Central memory CD4-positive, alpha-beta T cell (primary cell): ENCODE data around the gene DNASE1L3.
A peak's percentile ranks its signal among the peaks of the same experiment; 100 is the strongest.

Experiments used
- DNase-seq: peaks from one replicate; pipeline ENCODE4 v3.0.0; 2022

Gene DNASE1L3

DNA sequence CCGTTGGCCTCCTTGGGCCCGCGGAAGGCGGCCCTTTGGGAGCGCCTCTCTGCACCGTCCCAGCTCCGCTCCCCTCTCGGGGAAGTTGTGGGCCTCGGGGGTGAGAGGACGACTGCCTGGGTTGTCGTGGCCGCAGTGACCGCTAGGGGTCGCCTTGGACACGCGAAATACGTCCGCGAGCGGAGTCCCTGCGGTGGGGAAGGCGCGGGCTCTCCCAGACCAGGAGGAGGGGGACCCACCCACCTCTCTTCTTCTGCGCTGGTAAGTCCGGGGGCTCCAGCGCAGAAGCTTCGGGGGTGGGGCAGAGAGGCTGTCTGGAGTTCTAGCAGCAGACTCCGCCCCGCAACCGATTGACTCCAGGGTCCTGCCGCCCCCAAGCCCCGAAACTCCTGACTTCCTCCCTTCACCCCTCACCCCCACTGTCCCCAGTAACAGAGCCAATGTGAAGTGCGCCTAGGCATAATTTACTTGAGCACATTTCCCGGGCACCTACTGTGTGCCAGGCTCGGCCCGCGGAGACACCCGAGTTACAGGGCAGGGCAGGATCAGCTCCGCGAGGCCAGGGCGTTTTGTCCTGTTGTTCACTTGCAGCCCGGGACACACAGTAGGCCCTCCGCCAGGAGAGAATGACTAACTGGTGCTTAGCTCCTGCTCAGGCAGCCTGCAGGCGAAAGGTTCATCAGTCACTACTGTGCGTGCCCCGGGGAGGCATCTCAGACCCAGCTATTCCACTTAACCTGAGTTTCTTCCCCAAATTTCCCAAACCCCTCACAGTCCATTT is 32.8 kb downstream of the DNASE1L3 start:
- peak; percentile 72 for DNase-seq

DNA sequence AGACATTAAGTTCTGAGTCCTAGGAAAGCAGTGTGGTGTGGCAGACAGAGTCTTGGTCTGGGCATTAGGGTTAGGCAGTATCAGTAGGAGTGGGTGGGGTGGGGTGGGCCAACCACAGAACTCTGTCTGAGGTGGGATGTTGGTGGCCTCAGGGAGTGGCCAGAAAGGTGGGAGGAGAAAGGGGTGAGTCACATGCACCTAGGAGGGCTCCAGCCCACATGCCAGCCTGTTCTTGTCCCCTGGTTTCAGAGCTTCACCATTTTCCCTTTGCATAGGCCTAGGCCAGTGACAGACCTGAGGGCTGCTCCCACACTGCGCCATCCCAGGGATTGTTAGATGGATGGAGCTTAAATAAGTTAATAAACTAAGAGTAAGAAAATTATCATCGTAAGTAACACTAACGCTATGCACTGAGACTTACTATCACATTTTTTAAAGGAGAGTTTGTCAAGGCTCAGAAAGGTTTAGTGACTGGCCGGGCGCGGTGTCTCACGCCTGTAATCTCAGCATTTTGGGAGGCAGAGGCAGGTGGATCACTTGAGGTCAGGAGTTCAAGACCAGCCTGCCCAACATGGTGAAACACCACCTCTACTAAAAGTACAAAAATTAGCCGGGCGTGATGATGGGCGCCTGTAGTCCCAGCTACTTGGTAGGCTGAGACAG is 33.8 kb downstream of the DNASE1L3 start:
- no peak for DNase-seq

DNA sequence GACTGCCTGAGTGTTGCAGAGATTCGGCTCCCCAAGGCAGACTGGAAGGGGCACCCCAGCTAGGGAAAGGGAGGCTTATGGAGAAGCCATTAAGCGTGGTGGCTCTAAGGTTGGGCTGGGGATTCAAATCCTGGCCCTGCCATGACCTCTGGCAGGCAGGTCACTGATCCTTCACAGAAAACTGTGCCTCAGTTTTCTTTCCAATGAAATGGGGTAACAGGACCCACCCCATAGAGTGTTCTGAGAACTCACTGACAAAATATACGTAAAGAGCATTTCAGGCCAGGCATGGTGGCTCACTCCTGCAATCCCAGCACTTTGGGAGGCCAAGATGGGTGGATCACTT is 34.6 kb downstream of the DNASE1L3 start:
- DNase-seq: no peak

DNA sequence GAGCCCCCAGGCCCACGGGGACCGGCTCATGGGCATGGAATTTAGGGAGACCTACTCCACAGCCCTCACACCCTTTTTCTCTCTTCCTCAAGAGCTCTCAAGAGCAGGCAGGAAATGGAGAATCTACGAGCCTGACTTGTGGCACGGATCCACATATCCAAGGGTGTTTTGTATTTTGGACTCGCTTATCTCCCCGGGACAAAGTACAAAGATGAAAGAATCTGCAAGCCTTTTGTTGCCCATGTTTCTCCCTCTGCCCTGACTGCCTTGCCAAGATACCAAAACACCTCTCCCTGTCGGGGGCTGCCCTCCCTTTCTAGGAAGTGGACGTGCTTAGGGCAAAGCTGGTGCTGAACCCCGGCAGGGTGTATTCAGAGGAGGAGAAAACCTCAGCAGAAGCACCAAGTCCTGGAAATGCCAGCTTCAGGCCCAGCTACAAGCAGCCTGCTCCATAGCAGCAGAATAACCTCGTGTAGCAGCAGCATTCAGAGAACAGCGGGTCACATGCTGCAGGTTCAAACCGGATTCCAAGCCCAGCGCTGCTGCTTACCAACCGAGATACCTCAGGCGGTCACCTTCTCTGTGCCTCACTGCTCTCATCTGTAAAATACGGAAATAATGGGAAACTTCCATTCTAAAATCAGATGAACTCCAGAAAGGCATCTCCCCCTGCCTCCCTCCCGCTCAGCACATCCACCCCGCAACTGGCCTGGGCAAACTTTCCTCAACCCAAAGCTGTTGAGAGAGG is 35.2 kb downstream of the DNASE1L3 start:
- DNase-seq: no peak

DNA sequence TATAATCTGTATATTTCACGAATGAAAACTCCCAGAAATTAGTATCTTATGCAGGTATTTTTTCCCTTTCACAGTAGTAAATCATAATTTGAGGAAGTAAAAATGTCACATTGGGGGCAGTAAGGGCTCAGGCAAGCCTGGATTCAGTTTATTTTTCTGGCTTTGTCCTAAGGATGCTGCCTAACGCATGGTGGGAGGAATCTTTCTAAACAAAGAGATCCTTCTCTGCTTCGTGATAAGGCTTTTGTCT is 35.7 kb downstream of the DNASE1L3 start:
- DNase-seq: no peak

DNA sequence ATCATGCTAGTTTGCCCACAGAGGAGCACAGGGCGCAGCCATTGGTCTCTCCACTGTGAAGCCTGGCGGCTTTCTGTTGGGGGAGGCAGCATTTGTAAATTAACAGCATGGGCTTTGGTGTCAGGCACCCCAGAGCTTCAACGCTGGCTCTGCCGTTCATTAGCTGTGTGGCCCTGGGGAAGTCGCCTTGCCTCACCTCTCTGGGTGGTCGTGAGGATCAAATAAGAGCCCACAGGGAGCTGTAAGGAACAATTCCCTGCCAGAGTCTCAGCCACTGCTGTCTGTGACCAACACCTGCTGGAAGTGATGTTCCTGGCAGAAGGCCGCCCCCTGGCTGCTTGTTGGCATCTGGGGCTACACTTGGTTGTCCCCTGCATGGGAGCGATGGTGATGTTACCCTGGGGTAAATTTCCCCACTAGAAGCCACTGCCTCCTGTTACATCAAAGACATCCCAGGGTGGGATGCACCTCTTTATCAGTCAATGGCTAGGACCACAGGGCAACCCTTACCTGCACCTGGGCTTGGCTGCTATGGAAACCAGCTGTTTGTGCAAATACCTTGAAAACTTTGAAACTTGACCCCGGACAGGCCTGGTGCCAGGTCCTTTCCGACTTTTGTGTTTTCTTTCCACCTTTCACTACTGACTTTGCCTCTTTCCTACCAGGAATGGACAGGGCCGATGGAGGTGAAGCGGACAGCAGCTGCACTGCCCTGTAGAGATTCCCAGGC is 36.9 kb downstream of the DNASE1L3 start:
- DNase-seq: no peak

DNA sequence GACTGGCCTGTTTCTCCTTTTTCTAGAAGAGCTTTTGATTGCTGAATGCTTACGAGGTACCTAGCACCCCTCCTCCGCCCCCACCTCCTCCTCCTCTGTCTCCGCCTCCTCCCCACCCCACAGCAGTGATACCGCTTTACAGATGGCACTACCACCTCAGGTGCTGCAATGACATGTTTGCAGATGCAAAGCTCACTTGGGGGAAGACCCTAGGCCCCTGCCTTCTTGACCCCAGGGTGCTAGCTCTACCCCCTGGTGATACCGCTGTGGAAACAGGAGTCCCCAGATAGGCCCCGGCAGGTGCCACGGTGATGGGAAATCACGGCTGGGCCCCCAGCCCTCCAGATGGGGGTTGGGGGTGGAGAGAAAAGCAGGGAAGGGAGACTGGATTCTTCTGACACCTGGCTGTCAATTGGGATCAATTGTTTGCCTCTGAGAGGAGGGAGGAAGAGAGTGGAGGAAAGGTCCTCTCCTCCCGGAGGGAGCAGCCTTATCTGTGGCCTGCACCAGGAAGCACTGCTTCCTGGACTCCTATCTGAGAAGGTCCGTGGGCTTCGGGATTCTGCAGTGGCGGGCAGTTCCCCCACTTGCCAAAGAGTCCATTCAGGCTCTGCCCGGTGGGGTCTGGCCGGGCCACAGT is 37.6 kb downstream of the DNASE1L3 start:
- DNase-seq: no peak

DNA sequence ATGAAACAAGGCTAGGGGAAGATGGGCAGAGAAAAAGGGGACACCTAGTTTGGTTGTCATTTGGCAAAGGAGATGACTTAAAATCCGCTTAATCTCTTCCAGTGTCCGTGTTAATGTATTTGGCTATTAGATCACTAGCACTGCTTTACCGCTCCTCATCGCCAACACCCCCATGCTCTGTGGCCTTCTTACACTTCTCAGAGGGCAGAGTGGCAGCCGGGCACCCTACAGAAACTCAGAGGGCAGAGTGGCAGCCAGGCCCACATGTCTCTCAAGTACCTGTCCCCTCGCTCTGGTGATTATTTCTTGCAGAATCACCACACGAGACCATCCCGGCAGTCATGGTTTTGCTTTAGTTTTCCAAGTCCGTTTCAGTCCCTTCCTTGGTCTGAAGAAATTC is 39.6 kb downstream of the DNASE1L3 start:
- DNase-seq: no peak

DNA sequence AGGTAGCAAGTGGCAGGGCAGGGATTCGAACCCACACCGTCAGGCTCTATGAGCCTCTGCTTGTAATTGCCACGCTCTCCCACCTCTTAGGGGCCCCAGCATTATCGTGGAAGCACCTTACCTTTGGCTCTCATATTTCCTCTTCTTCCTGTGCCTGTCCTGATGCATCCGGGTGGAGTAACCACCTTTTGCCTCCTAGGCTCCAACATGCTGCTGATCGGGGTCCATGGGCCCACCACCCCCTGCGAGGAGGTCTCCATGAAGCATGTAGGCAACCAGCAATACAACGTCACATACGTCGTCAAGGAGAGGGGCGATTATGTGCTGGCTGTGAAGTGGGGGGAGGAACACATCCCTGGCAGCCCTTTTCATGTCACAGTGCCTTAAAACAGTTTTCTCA is 40.4 kb downstream of the DNASE1L3 start:
- no peak for DNase-seq

DNA sequence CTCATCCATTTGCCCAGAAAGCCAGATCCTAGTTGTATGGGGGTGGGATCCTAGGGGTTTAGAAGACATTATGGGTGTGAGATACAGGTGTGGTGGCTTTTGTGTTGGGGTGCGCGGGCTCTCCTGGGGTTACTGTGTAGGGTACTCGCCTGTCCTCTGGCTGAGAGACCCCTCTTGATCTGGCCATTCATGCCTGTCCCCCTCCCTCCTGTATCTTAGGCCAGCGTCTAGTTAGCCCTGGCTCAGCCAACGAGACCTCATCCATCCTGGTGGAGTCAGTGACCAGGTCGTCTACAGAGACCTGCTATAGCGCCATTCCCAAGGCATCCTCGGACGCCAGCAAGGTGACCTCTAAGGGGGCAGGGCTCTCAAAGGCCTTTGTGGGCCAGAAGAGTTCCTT is 41.4 kb downstream of the DNASE1L3 start:
- DNase-seq: no peak

DNA sequence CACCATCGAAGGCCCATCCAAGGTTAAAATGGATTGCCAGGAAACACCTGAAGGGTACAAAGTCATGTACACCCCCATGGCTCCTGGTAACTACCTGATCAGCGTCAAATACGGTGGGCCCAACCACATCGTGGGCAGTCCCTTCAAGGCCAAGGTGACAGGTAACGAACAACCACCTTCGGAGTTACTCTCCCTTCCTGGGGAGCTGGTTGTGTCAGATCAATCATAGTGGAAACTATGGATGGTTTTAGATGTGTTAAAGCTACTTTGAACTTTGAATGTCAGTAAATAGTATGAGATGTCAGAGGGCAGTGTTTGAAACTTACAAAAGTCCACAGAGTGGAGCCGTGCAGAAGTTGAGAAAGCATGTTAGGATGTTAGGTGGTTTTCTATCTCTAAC is 42.3 kb downstream of the DNASE1L3 start:
- no peak for DNase-seq

DNA sequence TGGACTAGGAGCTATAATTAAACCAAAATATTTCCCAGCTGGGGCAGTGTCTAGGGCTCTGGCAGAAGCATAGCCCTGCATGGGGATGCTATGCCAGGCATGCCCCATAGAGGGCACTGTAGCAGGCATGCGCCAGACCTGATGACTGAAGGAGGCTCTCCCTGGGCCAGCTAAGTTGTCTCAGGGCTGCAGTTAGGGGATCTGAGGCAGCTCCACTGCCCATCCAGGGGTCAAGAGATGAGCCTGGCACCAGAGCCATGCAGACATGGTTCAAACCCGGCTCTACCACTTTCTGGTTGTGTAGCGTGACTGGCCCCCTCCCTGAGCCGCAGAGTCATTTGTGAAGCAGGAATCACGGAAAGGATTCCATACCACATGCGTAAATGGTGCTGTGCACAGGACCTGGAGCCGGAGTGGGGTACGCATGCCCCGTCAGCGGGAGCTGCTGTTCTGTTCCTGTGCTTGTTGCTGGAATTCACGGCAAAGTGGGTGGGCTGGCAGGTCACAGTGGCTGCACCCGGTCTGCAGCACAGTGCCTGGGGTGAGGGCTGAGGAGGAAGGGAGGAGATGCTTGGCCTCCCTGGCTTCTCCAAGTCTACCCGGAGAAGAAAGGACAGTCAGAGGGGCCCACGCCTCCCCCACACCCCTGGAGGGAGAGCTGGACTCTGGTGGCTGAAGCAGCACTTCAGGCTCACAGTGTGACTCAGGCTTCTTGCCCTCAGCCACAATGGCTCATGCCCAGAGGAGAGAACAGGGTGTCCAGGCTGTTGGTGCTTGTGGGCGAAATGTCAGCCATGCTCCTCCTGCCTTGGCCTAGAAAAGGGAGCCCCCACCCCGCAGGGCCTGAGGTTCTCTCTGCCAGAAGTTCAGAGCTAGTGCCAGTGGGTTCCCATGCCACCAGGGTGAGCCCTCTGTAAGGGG is 43.1 kb downstream of the DNASE1L3 start:
- no peak for DNase-seq

DNA sequence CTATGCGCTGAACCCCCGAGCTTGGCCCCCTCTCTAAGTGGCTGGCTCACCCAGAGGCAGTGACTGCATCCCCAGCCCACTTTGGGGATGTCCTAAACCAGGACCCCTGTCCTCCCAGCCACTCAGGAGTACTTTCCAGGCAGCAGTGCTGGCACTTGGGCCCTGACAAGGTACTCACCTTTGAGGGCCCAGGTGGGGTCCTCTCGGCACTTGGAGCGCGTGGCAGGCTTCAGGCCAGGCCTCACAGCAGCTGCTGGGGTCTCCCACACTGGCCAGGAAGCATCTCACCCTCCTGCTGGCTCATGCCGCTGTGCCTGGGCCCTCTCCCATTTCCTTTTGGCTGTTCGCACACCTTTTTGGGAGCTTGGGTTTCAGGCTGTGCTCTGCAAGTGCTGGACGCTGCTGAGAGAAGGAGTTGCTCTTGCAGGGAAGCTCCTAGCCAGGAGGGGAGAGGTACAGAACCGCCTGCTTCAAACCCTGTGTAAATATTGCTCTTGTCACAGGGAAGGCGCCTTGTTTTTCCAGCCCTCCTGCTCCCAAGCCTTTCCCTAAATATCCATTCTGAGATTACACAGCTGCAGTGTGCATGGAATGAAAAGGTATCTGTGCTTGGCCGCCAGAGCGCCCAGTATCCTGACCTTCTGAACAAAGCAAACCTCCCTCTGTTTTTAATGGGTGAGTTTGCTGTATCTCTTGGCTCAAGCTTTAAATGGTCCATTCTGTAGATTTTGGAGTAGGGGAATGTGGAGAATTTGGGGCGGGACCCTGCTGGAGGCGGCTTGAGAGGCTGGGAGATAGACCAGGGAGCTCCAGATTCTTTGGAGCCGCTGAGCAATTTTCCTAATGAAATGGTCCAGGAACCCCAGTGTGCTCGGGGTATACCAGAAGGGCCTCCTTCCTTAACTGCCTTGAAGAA is 45.6 kb downstream of the DNASE1L3 start:
- no peak for DNase-seq

DNA sequence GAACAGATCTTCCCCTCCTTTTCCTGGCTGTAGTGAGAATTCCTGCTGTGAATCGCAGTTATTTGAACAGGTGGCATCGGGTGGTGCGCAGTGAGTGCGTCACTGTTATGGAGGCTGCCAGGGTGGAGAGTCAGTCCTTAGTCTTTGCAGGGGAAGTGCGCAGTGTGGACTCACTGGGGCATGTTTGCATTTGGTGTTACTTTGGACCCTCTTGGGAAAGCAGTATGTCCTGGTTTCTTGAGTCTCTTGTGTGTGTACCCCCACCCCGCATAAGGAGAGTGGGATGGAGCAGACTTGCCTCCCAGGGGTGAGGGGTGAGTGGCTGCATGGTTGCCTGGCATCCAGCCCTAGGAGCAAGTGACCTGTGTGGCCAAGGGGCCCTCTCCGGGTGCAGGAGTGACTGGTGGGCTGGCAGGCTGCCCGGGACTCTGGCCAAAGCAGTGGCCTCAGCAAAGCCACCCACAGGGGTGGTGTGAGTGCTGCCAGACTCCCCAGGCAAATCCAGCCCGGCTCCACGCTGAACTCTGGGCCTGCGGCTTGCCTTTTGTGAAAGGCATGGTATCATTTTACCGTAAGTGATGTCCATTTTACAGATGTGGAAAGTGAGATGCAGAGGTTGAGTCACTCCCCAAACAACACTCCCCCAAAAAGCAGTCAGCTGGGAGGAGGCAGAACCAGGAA is 46.4 kb downstream of the DNASE1L3 start:
- DNase-seq: no peak

DNA sequence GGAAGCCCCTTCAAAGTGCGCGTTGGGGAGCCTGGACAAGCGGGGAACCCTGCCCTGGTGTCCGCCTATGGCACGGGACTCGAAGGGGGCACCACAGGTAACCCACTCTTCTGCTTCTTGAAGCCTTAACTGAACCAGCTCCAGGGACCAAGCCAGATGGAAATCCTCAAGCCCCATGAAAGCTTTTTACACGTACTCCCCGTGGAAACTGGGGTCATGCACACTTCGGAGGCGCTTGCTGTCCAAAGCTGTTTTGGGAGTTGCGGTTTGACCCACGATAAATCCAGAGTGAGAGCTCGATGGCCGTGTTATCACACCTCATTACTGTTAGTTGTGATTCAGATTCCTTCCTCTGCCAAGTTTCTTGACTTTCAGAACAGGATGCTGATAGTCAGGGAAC is 47.5 kb downstream of the DNASE1L3 start:
- DNase-seq: no peak

DNA sequence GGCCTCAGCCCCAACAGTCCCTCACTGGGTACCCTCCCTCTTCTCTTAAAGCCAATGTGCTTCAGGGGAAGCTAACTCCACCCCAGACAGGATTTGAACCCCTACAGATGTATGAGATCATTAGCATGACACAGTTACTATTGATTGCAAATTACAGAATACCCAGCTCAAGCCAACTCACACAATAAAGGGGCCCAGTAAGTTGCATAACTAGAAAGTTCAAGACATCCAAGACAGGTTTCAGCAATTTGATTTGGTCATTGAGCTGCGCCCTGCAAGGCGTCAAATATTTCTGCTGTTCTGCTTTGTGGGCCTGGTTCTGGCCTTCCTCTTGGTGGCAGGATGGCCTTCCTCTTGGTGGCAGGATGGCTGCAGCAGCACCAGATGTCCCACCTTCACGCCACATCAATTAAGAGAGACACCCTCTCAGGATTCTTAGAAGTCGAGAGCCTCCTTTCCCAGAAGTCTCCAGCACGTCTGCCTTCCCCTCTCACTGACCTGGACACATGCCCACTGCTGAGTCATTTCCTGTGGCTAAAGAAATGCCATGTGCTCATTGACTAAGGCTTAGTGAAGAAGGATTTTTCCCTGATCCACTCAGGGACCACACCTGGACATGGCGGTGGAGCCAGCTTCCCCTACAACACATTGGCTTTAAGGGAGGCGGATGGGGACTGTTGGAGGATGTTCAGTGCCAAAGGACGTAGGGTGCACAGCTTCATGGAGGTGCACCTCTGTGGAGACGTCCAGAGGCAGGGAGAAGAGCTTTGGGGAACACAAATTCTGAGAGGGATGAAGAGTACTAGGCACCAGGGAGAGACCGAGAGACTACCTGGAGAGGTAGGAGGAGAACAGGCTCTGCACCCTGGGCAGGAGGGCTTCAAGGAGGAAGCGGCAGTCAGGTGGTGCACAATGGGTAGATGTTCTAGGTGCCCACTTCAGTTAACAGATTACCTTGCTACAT is 49.1 kb downstream of the DNASE1L3 start:
- DNase-seq: no peak

DNA sequence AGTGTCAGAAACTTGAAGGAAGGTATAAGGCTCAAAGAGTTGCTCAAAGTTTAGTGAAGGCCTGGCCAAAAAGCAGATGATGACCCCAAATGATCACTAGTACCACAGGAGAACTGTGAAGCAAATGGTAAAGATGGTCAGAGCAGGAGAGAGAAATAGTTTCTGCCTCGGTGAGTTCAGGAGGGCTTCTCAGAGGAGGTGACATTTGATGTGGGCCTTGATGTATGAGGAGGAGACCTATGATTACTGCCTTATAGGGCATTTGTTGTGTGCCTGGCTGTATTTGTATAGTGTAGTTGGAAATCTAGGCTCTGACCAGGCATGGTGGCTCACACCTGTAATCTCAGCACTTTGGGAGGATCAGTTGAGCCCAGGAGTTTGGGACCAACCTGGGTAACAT is 50.4 kb downstream of the DNASE1L3 start:
- DNase-seq: no peak

DNA sequence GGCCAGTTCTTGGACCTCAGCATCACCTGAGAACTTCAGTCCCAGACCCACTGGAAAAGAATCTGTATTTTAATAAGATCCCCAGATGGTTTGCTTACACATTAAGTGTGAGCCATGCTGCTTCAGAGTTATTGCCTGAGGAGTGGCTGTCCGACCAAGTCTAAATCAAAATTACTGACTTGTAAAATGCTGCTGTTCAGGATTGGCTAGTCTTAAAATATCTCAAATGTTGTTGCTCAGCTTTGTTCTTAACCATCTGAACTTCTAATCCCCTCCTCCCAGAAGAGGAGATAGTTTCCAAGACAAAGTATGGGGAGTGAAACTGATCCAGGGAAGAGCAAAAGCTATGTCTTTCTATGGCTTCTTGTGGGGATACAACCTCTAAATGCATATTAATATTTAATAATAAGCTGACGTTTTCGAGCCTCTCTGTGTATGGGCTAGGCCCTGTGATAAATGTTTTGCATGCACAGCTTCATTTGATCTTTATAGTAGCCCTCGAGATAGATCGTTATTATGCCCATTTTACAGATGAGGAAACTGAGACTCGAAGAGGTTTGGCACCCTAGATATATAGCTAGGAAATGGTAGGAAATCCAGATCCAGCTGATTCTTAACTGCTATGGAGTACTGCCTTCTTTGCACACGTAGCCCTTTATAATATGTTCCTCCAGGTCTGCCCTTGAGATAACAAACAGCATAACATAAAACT is 52.2 kb downstream of the DNASE1L3 start:
- no peak for DNase-seq
